ENCODE measurements around the gene BET1. TPM values are rescaled to one million over a fixed set of nuclear protein-coding genes. Genes with fewer than 3 reads are reported as not detected.

BET1 gene
- total RNA-seq, 1 donor from 2014 or later = 30.5 TPM

DNA sequence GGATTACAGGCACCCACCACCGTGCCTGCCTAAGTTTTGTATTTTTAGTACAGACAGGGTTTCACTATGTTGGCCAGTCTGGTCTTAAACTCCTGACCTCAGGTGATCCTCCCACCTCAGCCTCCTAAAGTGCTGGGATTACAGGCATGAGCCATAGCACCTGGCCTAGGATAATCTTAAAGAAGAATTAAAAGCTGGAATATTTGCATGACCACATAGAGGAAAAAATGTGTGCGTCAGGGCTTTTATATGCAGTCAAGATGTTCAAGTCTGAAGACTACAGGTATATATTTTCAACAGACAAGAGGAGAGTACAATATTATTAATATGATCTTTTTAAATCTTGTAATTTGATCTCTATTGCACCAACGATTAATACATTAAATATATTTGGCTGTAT lies 43.2 kb downstream of the BET1 start:
- H3K27ac Mint-ChIP-seq = no peak overlapping the region
- no peaks in the 10 kb centered on the region for H3K4me1 Mint-ChIP-seq (ENCODE audit: low read depth)
- H3K9me3 Mint-ChIP-seq (ENCODE audit: low read depth) = no peaks in the 10 kb centered on the region
- H3K27me3 Mint-ChIP-seq = no peaks in the 10 kb centered on the region
- no peaks in the 10 kb centered on the region for H3K36me3 Mint-ChIP-seq (ENCODE audit: insufficient read depth)
- TF ChIP-seq, protein P1, sequence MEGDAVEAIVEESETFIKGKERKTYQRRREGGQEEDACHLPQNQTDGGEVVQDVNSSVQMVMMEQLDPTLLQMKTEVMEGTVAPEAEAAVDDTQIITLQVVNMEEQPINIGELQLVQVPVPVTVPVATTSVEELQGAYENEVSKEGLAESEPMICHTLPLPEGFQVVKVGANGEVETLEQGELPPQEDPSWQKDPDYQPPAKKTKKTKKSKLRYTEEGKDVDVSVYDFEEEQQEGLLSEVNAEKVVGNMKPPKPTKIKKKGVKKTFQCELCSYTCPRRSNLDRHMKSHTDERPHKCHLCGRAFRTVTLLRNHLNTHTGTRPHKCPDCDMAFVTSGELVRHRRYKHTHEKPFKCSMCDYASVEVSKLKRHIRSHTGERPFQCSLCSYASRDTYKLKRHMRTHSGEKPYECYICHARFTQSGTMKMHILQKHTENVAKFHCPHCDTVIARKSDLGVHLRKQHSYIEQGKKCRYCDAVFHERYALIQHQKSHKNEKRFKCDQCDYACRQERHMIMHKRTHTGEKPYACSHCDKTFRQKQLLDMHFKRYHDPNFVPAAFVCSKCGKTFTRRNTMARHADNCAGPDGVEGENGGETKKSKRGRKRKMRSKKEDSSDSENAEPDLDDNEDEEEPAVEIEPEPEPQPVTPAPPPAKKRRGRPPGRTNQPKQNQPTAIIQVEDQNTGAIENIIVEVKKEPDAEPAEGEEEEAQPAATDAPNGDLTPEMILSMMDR (IDR thresholded peaks at IDR 0.05; ENCODE audit: unreplicated experiment) = no peak
- H3K4me3 Mint-ChIP-seq (ENCODE audit: low read depth) = no peak overlapping the region
- no peak for DNase-seq (ENCODE audit: low spot score, unreplicated experiment)

DNA sequence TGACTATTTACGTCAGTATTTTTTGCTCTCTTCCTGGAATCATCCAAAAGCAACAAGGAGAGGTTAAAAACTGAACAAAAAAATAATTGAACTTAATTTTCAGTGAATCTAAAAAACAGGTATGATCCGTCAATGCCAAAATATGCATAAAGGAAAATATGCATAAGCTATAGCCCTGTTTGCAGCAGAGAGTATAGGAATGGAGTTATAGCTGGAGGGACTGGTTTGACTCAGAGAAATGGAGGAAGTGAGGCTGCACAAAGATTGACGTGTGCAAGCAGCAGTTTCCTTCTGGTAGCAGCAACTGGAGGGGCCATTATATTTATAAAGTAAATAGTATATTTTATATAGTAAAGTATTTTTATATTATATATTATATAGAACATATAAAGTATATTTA lies 45.5 kb downstream of the BET1 start:
- DNase-seq (ENCODE audit: low spot score, unreplicated experiment) = no peak
- H3K36me3 Mint-ChIP-seq (ENCODE audit: insufficient read depth) = no peaks in the 10 kb centered on the region
- H3K4me1 Mint-ChIP-seq (ENCODE audit: low read depth) = no peaks in the 10 kb centered on the region
- TF ChIP-seq, protein P1 (IDR thresholded peaks at IDR 0.05; ENCODE audit: unreplicated experiment) = no peak
- H3K27me3 Mint-ChIP-seq = no peaks in the 10 kb centered on the region
- no peak overlapping the region for H3K27ac Mint-ChIP-seq
- no peak overlapping the region for H3K4me3 Mint-ChIP-seq (ENCODE audit: low read depth)
- no peaks in the 10 kb centered on the region for H3K9me3 Mint-ChIP-seq (ENCODE audit: low read depth)

DNA sequence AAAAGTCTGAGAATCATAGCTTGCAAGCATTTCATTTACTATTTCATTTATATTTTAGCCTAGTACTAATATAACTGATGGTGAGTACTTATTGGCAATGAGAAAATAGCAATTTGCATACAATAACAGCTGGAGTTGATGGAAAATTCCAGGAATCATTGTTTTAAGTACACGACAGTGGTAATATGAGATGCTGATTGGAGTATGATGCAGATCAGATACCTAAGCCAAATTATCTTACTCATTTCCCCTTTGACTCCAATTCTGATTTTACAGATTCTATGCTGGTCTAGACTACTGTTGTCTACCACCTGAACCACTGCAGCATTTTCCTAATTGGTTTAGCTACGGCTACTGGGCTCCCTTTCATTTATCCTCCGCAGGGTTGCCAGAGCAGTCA lies 45.9 kb downstream of the BET1 start:
- no peaks in the 10 kb centered on the region for H3K4me1 Mint-ChIP-seq (ENCODE audit: low read depth)
- H3K36me3 Mint-ChIP-seq (ENCODE audit: insufficient read depth) = no peaks in the 10 kb centered on the region
- TF ChIP-seq, protein P1 (IDR thresholded peaks at IDR 0.05; ENCODE audit: unreplicated experiment) = no peak
- no peaks in the 10 kb centered on the region for H3K27me3 Mint-ChIP-seq
- no peak for DNase-seq (ENCODE audit: low spot score, unreplicated experiment)
- H3K27ac Mint-ChIP-seq = no peak overlapping the region
- no peak overlapping the region for H3K4me3 Mint-ChIP-seq (ENCODE audit: low read depth)
- H3K9me3 Mint-ChIP-seq (ENCODE audit: low read depth) = no peaks in the 10 kb centered on the region

DNA sequence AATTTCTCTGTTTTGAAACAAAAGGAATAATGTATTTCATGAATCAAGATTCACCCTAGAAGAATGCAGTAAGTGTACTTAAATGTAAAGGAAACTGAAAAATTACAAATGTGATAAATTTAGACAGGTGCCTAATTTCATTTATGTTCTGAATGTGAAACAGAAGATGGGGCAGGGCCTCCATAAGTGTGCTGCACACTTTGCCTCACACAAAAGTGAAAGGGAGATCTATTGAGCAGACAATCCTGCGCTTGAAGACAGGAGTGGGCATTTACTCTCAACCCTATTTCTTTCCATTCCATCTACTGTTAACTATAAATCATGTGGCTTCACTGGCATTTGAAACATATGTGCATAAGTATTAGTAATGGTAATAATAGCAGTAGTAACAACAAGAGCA lies 46.4 kb downstream of the BET1 start:
- no peak for DNase-seq (ENCODE audit: low spot score, unreplicated experiment)
- H3K4me3 Mint-ChIP-seq (ENCODE audit: low read depth) = no peak overlapping the region
- TF ChIP-seq, protein P1 (IDR thresholded peaks at IDR 0.05; ENCODE audit: unreplicated experiment) = no peak
- H3K36me3 Mint-ChIP-seq (ENCODE audit: insufficient read depth) = no peaks in the 10 kb centered on the region
- H3K27me3 Mint-ChIP-seq = no peaks in the 10 kb centered on the region
- H3K27ac Mint-ChIP-seq = no peak overlapping the region
- no peaks in the 10 kb centered on the region for H3K9me3 Mint-ChIP-seq (ENCODE audit: low read depth)
- H3K4me1 Mint-ChIP-seq (ENCODE audit: low read depth) = no peaks in the 10 kb centered on the region

DNA sequence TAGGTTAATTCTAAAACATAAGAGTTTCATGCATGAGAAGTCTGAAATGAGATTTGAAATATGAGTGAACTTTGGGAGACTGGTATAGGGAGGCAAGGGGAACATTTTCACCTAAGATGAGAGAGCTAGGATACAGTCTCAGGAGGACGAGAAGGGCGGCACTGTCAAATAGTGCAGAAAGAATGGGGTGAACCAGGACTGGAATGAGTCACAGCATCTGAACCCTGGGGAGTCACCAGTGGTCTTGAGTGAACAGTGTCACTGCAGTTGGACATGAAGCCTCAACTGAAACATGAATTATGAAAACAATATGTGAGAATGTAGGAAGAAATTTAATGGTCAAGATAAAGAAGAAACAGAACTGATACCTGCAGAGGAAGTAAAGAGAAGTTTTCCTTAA lies 48.9 kb downstream of the BET1 start:
- Mint-ChIP-seq H3K36me3 (ENCODE audit: insufficient read depth) (no peaks in the 10 kb centered on the region), H3K27ac (no peak overlapping the region), H3K27me3 (no peaks in the 10 kb centered on the region), H3K4me3 (ENCODE audit: low read depth) (no peak overlapping the region), H3K9me3 (ENCODE audit: low read depth) (no peaks in the 10 kb centered on the region), H3K4me1 (ENCODE audit: low read depth) (no peaks in the 10 kb centered on the region)
- DNase-seq (ENCODE audit: low spot score, unreplicated experiment) = no peak
- TF ChIP-seq, protein P1 (IDR thresholded peaks at IDR 0.05; ENCODE audit: unreplicated experiment) = no peak

All from progenitor cell of endocrine pancreas (in vitro differentiated cells).